Measurements from ENCODE around the gene CEP128.

Gene CEP128

GRCh38 chr14:80634106-80634758, 307.3 kb downstream of the CEP128 start:
- no peak for ATAC-seq (ENCODE audit: insufficient read depth, low read depth)
- Histone ChIP-seq H2AFZ (ENCODE audit: low read depth, low read length) (no peak overlapping the region), H3K27ac (ENCODE audit: low read length) (no peak overlapping the region)

DNA sequence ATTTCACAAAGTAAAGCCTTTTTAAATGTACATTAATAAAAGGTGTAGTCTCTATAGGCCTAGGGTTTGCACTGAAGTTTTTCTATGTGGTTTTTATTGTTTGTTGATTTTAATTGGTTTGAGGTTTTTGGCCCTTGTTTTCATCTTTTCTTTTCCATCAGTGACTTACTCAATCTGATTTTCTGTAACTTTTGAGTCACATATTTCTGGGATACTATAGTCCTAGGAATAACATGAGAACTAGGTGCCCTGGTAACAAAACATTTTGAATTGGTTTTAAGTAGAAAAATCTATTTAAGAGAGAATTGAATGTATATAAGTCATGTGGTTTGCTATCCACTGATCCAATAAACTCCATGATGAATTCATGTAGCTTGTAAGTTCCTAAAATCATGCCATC, 311.9 kb downstream of the CEP128 start:
- Histone ChIP-seq H3K9me3 (ENCODE audit: insufficient read depth, low read length, severe bottlenecking) (no peaks in the 10 kb centered on the region), H3K4me2 (ENCODE audit: insufficient read depth, low read length) (no peak overlapping the region), H3K27me3 (ENCODE audit: insufficient read depth, low read length, poor library complexity) (no peaks in the 10 kb centered on the region), H3K27ac (ENCODE audit: low read length) (no peak overlapping the region), H3K4me1 (ENCODE audit: insufficient read depth, low read length) (no peaks in the 10 kb centered on the region), H4K20me1 (ENCODE audit: insufficient read depth, low read length) (no peaks in the 10 kb centered on the region), H3K4me3 (ENCODE audit: low read depth in 1 of 2, low read length in 2 of 2) (no peak overlapping the region), H3K9ac (ENCODE audit: low read depth, low read length) (no peak overlapping the region), H3K79me2 (ENCODE audit: insufficient read depth, low read length) (no peaks in the 10 kb centered on the region), H3K36me3 (ENCODE audit: insufficient read depth, low read length) (no peaks in the 10 kb centered on the region; the same call in 1 of the 2 replicates), H2AFZ (ENCODE audit: low read depth, low read length) (no peak overlapping the region)
- TF ChIP-seq EZH2 (IDR thresholded peaks at IDR 0.05; ENCODE audit: borderline replicate concordance, low read depth, low read length, severe bottlenecking), result no peak
- no peak for TF ChIP-seq CTCF (IDR thresholded peaks at IDR 0.05; ENCODE audit: borderline replicate concordance, extremely low read depth, low read length, poor library complexity, severe bottlenecking)
- no peak for ATAC-seq (ENCODE audit: insufficient read depth, low read depth)
- DNase-seq, result no peak

More at GRCh38 chr14:80634106-80634758, 307.3 kb downstream of the CEP128 start:
- Histone ChIP-seq H3K9ac (ENCODE audit: low read depth, low read length) (no peak overlapping the region), H3K4me2 (ENCODE audit: insufficient read depth, low read length) (no peak overlapping the region), H3K79me2 (ENCODE audit: insufficient read depth, low read length) (no peaks in the 10 kb centered on the region), H3K4me3 (ENCODE audit: low read depth in 1 of 2, low read length in 2 of 2) (no peak overlapping the region), H3K4me1 (ENCODE audit: insufficient read depth, low read length) (no peaks in the 10 kb centered on the region), H3K36me3 (ENCODE audit: insufficient read depth, low read length) (peaks cover 5% of the 10 kb centered on the region), H3K27me3 (ENCODE audit: insufficient read depth, low read length, poor library complexity) (no peaks in the 10 kb centered on the region), H4K20me1 (ENCODE audit: insufficient read depth, low read length) (no peaks in the 10 kb centered on the region), H3K9me3 (ENCODE audit: insufficient read depth, low read length, severe bottlenecking) (no peaks in the 10 kb centered on the region)
- no peak for DNase-seq
- TF ChIP-seq EZH2 (IDR thresholded peaks at IDR 0.05; ENCODE audit: borderline replicate concordance, low read depth, low read length, severe bottlenecking) (no peak), CTCF (IDR thresholded peaks at IDR 0.05; ENCODE audit: borderline replicate concordance, extremely low read depth, low read length, poor library complexity, severe bottlenecking) (no peak)

DNA sequence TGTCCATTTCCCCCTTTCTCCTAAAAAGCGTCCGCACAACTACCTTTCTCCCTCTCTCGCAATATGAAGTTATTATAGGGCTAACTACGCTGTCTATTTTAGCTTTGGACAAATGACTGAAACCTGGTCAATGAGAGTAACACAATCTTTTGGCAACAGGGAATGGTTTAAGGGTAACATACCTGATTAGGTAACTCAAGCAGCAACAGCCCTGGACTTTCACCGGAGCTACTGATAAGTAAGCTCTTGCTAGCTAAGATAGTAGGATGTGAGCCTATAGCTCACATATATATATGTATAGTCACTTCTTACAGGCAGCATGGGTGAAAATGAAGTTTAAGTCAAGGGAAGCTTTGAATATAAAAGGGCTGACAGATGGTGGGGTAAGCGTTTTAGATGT, 313.0 kb downstream of the CEP128 start:
- Histone ChIP-seq H3K36me3 (ENCODE audit: insufficient read depth, low read length) (no peaks in the 10 kb centered on the region; the same call in 1 of the 2 replicates), H2AFZ (ENCODE audit: low read depth, low read length) (no peak overlapping the region), H3K27ac (ENCODE audit: low read length) (no peak overlapping the region), H3K79me2 (ENCODE audit: insufficient read depth, low read length) (no peaks in the 10 kb centered on the region), H3K4me3 (ENCODE audit: low read depth in 1 of 2, low read length in 2 of 2) (no peak overlapping the region), H4K20me1 (ENCODE audit: insufficient read depth, low read length) (no peaks in the 10 kb centered on the region), H3K9ac (ENCODE audit: low read depth, low read length) (no peak overlapping the region), H3K27me3 (ENCODE audit: insufficient read depth, low read length, poor library complexity) (no peaks in the 10 kb centered on the region), H3K9me3 (ENCODE audit: insufficient read depth, low read length, severe bottlenecking) (no peaks in the 10 kb centered on the region), H3K4me2 (ENCODE audit: insufficient read depth, low read length) (no peak overlapping the region), H3K4me1 (ENCODE audit: insufficient read depth, low read length) (no peaks in the 10 kb centered on the region)
- TF ChIP-seq EZH2 (IDR thresholded peaks at IDR 0.05; ENCODE audit: borderline replicate concordance, low read depth, low read length, severe bottlenecking), result no peak
- no peak for TF ChIP-seq CTCF (IDR thresholded peaks at IDR 0.05; ENCODE audit: borderline replicate concordance, extremely low read depth, low read length, poor library complexity, severe bottlenecking)
- ATAC-seq (ENCODE audit: insufficient read depth, low read depth) (no peak), DNase-seq (no peak)

All from DND-41 (cell line).